Fibroblast of skin of scalp (primary cell): Measurements from ENCODE around the gene CAMK1G.
A peak's percentile ranks its signal among the peaks of the same experiment; 100 is the strongest.

Experiments used
- DNase-seq: peaks from one replicate; pipeline ENCODE4 v3.0.0-alpha.2; 2013

CAMK1G gene

GRCh38 chr1:209601809-209602657, 18.5 kb downstream of the CAMK1G start:
- DNase-seq, result peak; percentile 52

DNA sequence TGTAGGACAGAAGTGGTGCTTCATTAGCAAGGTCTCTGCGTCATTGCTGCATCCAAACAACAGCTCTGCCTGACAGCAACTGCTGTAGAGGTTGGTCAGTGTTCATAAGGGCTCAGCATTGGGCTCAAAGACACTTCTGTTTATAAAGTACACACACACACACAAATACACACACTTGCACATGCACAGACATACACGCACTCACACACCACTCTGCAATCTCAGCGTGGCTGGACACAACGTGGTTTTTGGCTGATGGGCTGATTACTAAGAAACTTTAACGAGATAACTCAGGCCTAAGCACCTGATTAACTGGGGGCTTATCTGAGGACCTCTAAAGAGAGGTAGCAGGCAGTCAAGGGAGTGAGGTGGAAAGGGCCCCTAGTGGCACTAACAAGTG, 20.4 kb downstream of the CAMK1G start:
- DNase-seq, result no peak

GRCh38 chr1:209607102-209607794, 23.7 kb downstream of the CAMK1G start:
- DNase-seq, result no peak

- no peak for DNase-seq
Measured at GRCh38 chr1:209607795-209608178, 24.3 kb downstream of the CAMK1G start.

- no peak for DNase-seq
Measured at GRCh38 chr1:209609041-209609790, 25.7 kb downstream of the CAMK1G start.

GRCh38 chr1:209609791-209610630, 26.5 kb downstream of the CAMK1G start:
- DNase-seq, result no peak

DNA sequence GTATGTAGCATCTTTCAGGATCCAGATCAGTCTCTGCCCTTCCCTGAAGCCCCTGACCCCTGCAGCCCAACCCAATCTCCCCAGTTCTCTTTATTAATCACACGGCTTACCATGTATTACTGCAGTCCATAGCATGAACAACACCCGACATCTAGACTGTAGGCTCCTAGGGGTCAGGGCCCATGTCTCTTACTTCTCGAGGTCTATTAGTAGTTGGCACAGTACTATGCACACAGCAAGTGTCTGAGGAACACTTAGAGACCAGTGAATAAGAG, 27.1 kb downstream of the CAMK1G start:
- DNase-seq, result no peak

GRCh38 chr1:209611771-209612570, 28.5 kb downstream of the CAMK1G start:
- DNase-seq, result no peak

- DNase-seq, result no peak
Measured at GRCh38 chr1:209612646-209613399, 29.3 kb downstream of the CAMK1G start.

DNA sequence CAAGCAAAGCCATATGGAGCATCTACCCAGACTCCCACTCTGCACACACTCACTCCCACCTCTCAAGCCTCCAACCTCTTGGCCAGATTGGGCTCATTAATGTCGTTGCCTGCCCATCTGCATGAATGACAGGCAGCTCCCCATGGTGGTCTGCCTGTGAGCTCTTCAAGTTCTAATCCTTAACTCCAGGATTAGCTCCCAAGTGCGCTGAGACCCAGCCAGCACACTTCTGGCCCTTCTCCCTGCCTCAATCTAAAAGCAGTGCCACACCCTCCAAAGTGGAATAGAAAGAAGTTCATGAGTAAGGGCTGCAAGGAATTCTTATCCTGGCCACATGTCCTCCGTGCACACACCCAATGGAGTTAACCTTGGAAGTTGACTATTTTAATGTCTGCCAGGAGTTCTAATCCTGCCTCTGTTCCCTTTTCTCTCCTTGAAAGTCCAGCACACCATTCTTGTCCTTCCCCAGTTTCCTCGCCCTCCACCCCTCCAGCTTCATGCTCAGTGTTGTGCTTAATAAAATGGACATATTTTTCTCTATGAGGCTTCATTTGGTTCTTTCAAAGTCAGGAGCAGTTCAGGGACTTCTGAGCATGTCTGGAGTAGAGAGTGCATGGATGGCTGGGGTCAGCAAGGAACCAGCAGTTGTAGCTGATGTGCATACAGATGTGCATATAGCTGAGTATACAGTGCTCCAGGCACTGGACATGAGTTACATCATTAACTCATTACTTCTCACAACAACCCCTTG, 30.1 kb downstream of the CAMK1G start:
- DNase-seq, result no peak

GRCh38 chr1:209614151-209614420, 30.6 kb downstream of the CAMK1G start:
- no peak for DNase-seq

DNA sequence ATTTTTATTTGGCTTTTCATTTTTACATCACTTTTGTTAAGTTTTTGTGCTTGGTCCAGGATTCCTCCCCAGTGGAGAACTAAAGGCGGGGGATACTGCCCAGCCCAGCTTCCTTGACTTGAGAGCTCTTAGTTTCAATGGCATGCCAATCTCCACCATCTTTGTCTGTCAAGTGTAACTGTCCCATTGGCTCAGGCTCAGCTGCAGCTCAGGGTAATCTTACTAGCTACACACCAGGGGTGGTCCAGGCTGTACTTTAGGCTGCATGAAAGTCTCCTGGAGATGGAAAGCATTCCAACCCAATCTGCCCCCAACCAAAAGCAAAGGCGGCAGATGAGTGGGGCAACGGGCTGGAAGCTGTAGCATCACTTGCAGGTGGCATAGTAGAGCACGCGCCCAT, 31.4 kb downstream of the CAMK1G start:
- no peak for DNase-seq

- DNase-seq, result no peak
Measured at GRCh38 chr1:209616366-209617046, 33.0 kb downstream of the CAMK1G start.

DNA sequence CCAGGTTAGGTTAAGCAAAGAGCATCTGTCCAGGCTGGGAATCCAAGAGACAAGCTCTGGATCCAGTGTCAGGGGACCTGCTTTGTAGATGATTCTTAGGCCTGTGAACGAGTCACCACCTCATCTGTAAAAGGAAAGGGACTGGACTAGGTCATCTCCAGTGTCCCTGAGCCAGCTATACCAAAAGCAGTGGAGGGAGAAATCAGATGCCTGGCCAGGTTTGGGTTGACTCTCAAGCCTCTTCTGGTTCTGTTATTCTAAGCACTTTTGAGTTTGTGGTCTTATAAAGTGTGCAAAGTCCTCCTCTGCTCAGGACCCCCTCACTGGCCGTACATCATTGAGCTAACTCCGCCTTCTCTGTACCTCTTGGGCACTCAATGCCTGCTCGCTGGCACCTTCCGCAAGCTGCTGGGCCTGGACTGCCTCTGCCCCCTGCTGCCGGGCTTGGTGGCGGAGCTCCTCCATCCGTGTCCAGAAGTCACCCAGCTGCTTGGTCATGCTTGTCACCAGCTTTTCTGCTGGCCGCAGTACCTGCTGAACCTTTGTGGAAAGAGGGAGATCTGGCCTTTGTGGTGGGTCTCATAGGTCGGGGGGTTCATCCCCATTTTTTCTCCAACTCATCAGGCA, 33.6 kb downstream of the CAMK1G start:
- DNase-seq, result no peak

DNA sequence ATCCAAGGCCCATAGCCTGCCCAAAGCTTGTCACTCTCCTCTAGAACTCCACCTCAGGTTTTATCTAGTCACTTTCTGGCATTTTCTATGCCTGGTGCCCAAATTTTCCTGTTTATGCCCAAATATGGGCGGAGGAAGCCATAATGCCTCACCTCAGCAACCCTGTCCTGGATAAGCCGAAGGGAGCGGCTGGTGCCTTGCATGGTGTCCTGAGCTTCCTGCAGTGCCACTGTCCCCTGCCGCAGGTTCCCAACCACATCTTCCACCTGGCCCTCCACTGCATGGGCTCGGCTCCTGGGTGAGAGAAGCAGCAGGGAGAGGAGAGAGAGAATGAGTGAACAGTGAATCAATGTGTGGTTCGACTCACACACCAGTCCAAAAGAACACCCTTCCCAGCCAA, 34.2 kb downstream of the CAMK1G start:
- DNase-seq, result no peak

- no peak for DNase-seq
Measured at GRCh38 chr1:209618291-209618690, 34.8 kb downstream of the CAMK1G start.

DNA sequence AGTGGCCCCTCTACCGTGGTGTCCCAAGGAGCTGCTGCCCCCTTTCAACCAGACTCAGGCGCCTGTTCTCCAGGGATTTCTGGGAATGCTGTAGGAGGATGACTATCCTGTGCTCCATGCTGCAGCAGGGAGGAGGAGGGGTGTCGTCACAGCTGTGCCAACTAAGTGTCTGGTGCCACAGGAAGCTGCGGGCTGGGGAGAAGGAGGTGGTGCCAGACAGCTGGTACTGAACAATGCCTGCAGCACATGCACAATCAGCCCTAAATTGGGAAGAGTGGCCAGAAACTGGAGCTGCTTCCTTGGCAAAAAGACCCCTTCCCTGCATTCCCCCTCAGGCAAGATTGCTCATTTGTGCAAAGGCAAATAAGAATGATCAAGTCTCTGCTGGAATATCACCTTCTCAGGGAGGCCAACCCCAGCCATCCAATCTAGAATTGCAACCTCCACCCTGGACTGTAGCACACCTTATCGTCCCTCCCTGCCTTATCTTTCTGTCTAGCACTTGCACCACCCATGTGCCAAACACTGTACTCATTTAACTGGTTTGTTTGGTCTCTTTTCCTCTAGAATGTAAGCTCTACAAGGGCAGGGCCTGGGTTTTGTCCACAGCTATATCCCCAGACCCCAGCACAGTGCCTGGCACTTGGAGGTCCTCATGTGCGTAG, 35.4 kb downstream of the CAMK1G start:
- peak; percentile 10 for DNase-seq

- no peak for DNase-seq
Measured at GRCh38 chr1:209619696-209620486, 36.4 kb downstream of the CAMK1G start.
